ENCODE results near the gene ALK.

The ALK gene

GRCh38 chr2:29616569-29616968 lies 304.8 kb downstream of the ALK start:
- TF ChIP-seq CTCF (conservative IDR thresholded peaks at IDR 0.05), result no peak
- TF ChIP-seq ZFX (IDR thresholded peaks at IDR 0.05), result no peak
- no peak overlapping the region for H3K27ac ChIP-seq

- no peak for TF ChIP-seq ZFX (IDR thresholded peaks at IDR 0.05)
- no peak for TF ChIP-seq CTCF (conservative IDR thresholded peaks at IDR 0.05)
- no peak overlapping the region for H3K27ac ChIP-seq
These were observed 305.5 kb downstream of the ALK start for GRCh38 chr2:29615841-29616240.

- peak overlapping the region; percentile 8; the same call in 1 of the 2 replicates for H3K27ac ChIP-seq
- TF ChIP-seq ZFX (IDR thresholded peaks at IDR 0.05) (no peak), CTCF (conservative IDR thresholded peaks at IDR 0.05) (no peak)
These were observed 306.2 kb downstream of the ALK start for GRCh38 chr2:29615183-29615582.

- no peak for TF ChIP-seq ZFX (IDR thresholded peaks at IDR 0.05)
- TF ChIP-seq CTCF (conservative IDR thresholded peaks at IDR 0.05), result no peak
- H3K27ac ChIP-seq, result peak overlapping the region; percentile 8; the same call in 1 of the 2 replicates
These were observed 307.0 kb downstream of the ALK start for GRCh38 chr2:29614295-29614830.

GRCh38 chr2:29613792-29614266 lies 307.6 kb downstream of the ALK start:
- H3K27ac ChIP-seq, result peak overlapping the region; percentile 8; the same call in 1 of the 2 replicates
- TF ChIP-seq ZFX (IDR thresholded peaks at IDR 0.05) (no peak), CTCF (conservative IDR thresholded peaks at IDR 0.05) (no peak)

- H3K27ac ChIP-seq, result no peak overlapping the region
- TF ChIP-seq ZFX (IDR thresholded peaks at IDR 0.05), result no peak
- no peak for TF ChIP-seq CTCF (conservative IDR thresholded peaks at IDR 0.05)
These were observed 308.3 kb downstream of the ALK start for GRCh38 chr2:29613067-29613466.

GRCh38 chr2:29612568-29612967 lies 308.8 kb downstream of the ALK start:
- H3K27ac ChIP-seq, result peak overlapping the region; percentile 88
- TF ChIP-seq CTCF (conservative IDR thresholded peaks at IDR 0.05), result no peak
